DND-41 (cell line): Measurements from ENCODE around the gene ARHGAP22.

ENCODE experiments used
- ATAC-seq: fragments of 200-7000 bp; cut with Tn5 transposase; 3 replicates; pipeline ENCODE4 v1.9.1; 2021; ENCODE audit warnings: low read depth; ENCODE audit not compliant: insufficient read depth
- DNase-seq: peaks from one replicate; pipeline ENCODE4 v3.0.0-alpha.2; 2020
- H2AFZ ChIP-seq: 2 replicates; pipeline ENCODE4 v1.6.0; 2012; ENCODE audit warnings: low read depth, low read length
- H3K27ac ChIP-seq: 2 replicates; pipeline ENCODE4 v1.5.1; 2012; ENCODE audit warnings: low read length, inconsistent platforms
- H3K27me3 ChIP-seq: fragments of 200-600 bp; sonication (generic); 2 replicates; pipeline ENCODE4 v1.6.0; 2012; ENCODE audit warnings: low read length, mild to moderate bottlenecking, inconsistent platforms; ENCODE audit not compliant: insufficient read depth, poor library complexity
- H3K36me3 ChIP-seq: 2 replicates; pipeline ENCODE4 v1.5.1; 2012; ENCODE audit warnings: low read length, inconsistent platforms; ENCODE audit not compliant: insufficient read depth
- H3K4me1 ChIP-seq: 2 replicates; pipeline ENCODE4 v1.5.1; 2012; ENCODE audit warnings: mild to moderate bottlenecking, low read length; ENCODE audit not compliant: insufficient read depth
- H3K4me2 ChIP-seq: 2 replicates; pipeline ENCODE4 v1.6.0; 2012; ENCODE audit warnings: mild to moderate bottlenecking, moderate library complexity, low read length, inconsistent platforms; ENCODE audit not compliant: insufficient read depth
- H3K4me3 ChIP-seq, 2 experiments: fragments of 200-600 bp in 1 of 2; shearing (Covaris generic) in 1 of 2; 2 replicates each; pipeline ENCODE4 v1.5.1; 2012 to 2016; ENCODE audit warnings: inconsistent platforms in 2 of 2, low read length in 2 of 2, mild to moderate bottlenecking in 2 of 2, low read depth in 1 of 2, moderate library complexity in 1 of 2
- H3K79me2 ChIP-seq: 2 replicates; pipeline ENCODE4 v1.6.0; 2012; ENCODE audit warnings: low read length, inconsistent platforms; ENCODE audit not compliant: insufficient read depth
- H3K9ac ChIP-seq: 2 replicates; pipeline ENCODE4 v1.6.0; 2012; ENCODE audit warnings: low read depth, mild to moderate bottlenecking, inconsistent platforms, low read length, moderate library complexity
- H3K9me3 ChIP-seq: 2 replicates; pipeline ENCODE4 v1.5.1; 2012; ENCODE audit warnings: low read length, moderate library complexity, mild to moderate bottlenecking, inconsistent platforms; ENCODE audit not compliant: insufficient read depth, severe bottlenecking
- H4K20me1 ChIP-seq: 2 replicates; pipeline ENCODE4 v1.6.0; 2012; ENCODE audit warnings: low read length; ENCODE audit not compliant: insufficient read depth
- EZH2 ChIP-seq: IDR thresholded peaks from 3 replicates; pipeline ENCODE4 v1.6.1; 2012; ENCODE audit warnings: borderline replicate concordance, low read depth, mild to moderate bottlenecking, moderate library complexity, low read length, inconsistent platforms; ENCODE audit not compliant: severe bottlenecking
- TF ChIP-seq, protein P1 (sequence below): IDR thresholded peaks from 2 replicates; pipeline ENCODE4 v1.5.1; 2012; ENCODE audit warnings: borderline replicate concordance, low read length, moderate library complexity, mild to moderate bottlenecking; ENCODE audit not compliant: poor library complexity, severe bottlenecking; ENCODE audit errors: extremely low read depth

Gene ARHGAP22

GRCh38 chr10:48627984-48628609 is 23.2 kb upstream of the ARHGAP22 start:
- TF ChIP-seq EZH2 = no peak
- TF ChIP-seq, protein P1, sequence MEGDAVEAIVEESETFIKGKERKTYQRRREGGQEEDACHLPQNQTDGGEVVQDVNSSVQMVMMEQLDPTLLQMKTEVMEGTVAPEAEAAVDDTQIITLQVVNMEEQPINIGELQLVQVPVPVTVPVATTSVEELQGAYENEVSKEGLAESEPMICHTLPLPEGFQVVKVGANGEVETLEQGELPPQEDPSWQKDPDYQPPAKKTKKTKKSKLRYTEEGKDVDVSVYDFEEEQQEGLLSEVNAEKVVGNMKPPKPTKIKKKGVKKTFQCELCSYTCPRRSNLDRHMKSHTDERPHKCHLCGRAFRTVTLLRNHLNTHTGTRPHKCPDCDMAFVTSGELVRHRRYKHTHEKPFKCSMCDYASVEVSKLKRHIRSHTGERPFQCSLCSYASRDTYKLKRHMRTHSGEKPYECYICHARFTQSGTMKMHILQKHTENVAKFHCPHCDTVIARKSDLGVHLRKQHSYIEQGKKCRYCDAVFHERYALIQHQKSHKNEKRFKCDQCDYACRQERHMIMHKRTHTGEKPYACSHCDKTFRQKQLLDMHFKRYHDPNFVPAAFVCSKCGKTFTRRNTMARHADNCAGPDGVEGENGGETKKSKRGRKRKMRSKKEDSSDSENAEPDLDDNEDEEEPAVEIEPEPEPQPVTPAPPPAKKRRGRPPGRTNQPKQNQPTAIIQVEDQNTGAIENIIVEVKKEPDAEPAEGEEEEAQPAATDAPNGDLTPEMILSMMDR = no peak
- ATAC-seq (no peak), DNase-seq (no peak)
- H3K27me3 ChIP-seq = no peaks in the 10 kb centered on the region
- no peak overlapping the region for H3K4me2 ChIP-seq
- no peaks in the 10 kb centered on the region for H3K36me3 ChIP-seq
- no peaks in the 10 kb centered on the region for H3K79me2 ChIP-seq
- H4K20me1 ChIP-seq = no peaks in the 10 kb centered on the region
- H3K4me1 ChIP-seq = no peaks in the 10 kb centered on the region
- H3K9ac ChIP-seq = no peak overlapping the region
- H2AFZ ChIP-seq = no peak overlapping the region
- no peak overlapping the region for H3K27ac ChIP-seq
- no peaks in the 10 kb centered on the region for H3K9me3 ChIP-seq
- no peak overlapping the region for H3K4me3 ChIP-seq

DNA sequence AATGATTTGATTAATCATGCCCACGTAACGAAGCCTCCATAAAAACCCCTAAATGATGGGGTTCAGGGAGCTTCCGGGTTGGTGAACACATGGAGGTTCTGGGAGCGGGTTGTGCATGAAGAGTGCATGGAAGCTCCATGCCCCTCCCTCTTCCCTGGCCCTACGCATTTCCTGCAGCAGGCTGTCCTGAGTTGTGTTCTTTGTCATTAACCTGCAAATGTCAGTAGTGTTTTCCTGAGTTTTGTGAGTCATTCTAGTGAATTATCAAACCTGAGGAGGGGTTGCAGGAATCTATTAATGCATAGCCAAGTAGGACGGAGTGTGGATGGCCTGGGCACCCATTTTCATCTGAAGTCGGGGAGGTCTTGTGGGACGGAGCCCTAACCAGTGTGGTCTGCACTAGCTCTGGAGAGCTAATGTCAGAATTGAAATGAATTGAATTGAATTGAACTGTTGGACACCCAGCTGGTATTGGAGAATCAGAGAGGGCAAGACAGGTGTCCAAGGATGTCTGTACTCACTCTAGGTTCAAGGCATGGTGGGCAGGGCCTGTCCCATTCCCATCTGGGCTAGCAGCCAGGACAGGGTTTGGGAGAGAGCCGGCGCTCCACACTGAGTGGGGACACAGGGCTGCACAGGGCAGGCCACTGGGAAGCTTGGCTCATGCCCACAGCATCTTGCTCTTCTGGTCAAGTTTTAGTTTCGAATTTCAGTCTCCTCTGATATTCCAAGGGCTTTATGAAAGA is 22.3 kb upstream of the ARHGAP22 start:
- H3K9me3 ChIP-seq = no peaks in the 10 kb centered on the region
- H3K27me3 ChIP-seq = no peaks in the 10 kb centered on the region
- no peak for TF ChIP-seq EZH2
- TF ChIP-seq, protein P1 = no peak
- H2AFZ ChIP-seq = no peak overlapping the region
- no peaks in the 10 kb centered on the region for H3K79me2 ChIP-seq
- H3K27ac ChIP-seq = no peak overlapping the region
- no peak overlapping the region for H3K4me2 ChIP-seq
- H3K36me3 ChIP-seq = no peaks in the 10 kb centered on the region
- H3K9ac ChIP-seq = no peak overlapping the region
- ATAC-seq (no peak), DNase-seq (no peak)
- H3K4me3 ChIP-seq = no peak overlapping the region
- H4K20me1 ChIP-seq = no peaks in the 10 kb centered on the region
- H3K4me1 ChIP-seq = no peaks in the 10 kb centered on the region

DNA sequence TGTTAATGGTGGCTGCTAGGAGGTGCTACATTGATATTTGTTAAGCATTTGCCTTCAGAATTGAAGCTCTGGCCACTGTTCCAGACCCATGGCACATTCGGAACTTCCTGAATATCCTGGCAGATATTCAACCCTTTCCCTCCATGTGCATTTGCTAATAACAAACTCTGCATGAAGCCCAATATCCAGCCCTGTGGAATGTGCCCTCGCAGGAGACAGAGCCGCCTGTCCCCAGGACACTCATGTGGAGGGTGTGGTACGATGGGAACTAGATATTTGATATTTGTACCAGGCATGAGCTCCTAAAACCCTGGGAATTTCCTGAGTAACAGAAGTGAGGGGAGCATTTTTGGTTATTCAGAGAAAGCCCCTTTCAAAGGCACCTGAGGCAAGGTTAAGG is 21.6 kb upstream of the ARHGAP22 start:
- Histone ChIP-seq H3K9ac (no peak overlapping the region), H3K4me3 (no peak overlapping the region), H3K36me3 (no peaks in the 10 kb centered on the region), H3K4me1 (no peaks in the 10 kb centered on the region), H3K9me3 (no peaks in the 10 kb centered on the region), H4K20me1 (no peaks in the 10 kb centered on the region), H3K79me2 (no peaks in the 10 kb centered on the region), H3K27me3 (no peaks in the 10 kb centered on the region), H3K4me2 (no peak overlapping the region), H3K27ac (no peak overlapping the region), H2AFZ (no peak overlapping the region)
- DNase-seq (no peak), ATAC-seq (no peak)
- TF ChIP-seq EZH2 = no peak
- TF ChIP-seq, protein P1 = no peak
